ENCODE data around the gene IL1R1. TPM values are rescaled to one million over a fixed set of nuclear protein-coding genes. Genes with fewer than 3 reads are reported as not detected.

Gene IL1R1
- total and polyA plus RNA-seq, 2 of the 4 experiments (the other 2 are of a cell fraction), result 6.5 to 13.8 TPM

- no peak for ATAC-seq (ENCODE audit: low read depth)
- Histone ChIP-seq H2BK120ac (ENCODE audit: low read depth, low read length) (no peak overlapping the region), H3K79me1 (ENCODE audit: low read depth in 1 of 2, low read length in 2 of 2) (no peaks in the 10 kb centered on the region), H4K8ac (ENCODE audit: low read depth in 2 of 2, low read length in 2 of 2) (no peak overlapping the region), H3K4me1 (ENCODE audit: control insufficient read depth, insufficient read depth, low read length) (no peaks in the 10 kb centered on the region), H2BK20ac (ENCODE audit: low read depth, low read length) (no peak overlapping the region), H3K23ac (ENCODE audit: low read depth, low read length) (no peak overlapping the region), H2AK9ac (replicated peaks; ENCODE audit: low read depth, low read length, poor library complexity) (no peak overlapping the region), H3K27me3 (ENCODE audit: control insufficient read depth, insufficient read depth, low read length) (no peaks in the 10 kb centered on the region), H2BK15ac (ENCODE audit: low read depth, low read length) (no peak overlapping the region), H2BK5ac (ENCODE audit: low read depth, low read length, poor library complexity, severe bottlenecking) (no peak overlapping the region), H4K20me1 (ENCODE audit: insufficient read depth, low read length) (no peaks in the 10 kb centered on the region), H3K4ac (ENCODE audit: low read depth, low read length) (no peak overlapping the region), H3K27ac (ENCODE audit: insufficient read depth, low read length) (no peak overlapping the region), H2AK5ac (ENCODE audit: low read depth, low read length) (no peak overlapping the region), H3K14ac (replicated peaks; ENCODE audit: low read depth, low read length) (no peak overlapping the region), H3K4me3 (ENCODE audit: insufficient read depth, low read depth, low read length) (no peak overlapping the region), H3K9ac (ENCODE audit: low read depth, low read length) (no peak overlapping the region), H4K5ac (ENCODE audit: low read depth, low read length) (no peak overlapping the region), H3K4me2 (ENCODE audit: low read depth, low read length) (no peak overlapping the region), H3K9me3 (ENCODE audit: control insufficient read depth, insufficient read depth, low read length) (no peaks in the 10 kb centered on the region), H2AFZ (replicated peaks; ENCODE audit: low read length, poor library complexity) (no peak overlapping the region), H3K18ac (ENCODE audit: low read depth, low read length) (no peak overlapping the region), H4K91ac (ENCODE audit: insufficient read depth, low read depth, low read length) (no peak overlapping the region), H3K56ac (ENCODE audit: extremely low read depth, insufficient read depth, low read length) (no peak overlapping the region), H3K36me3 (ENCODE audit: control insufficient read depth, insufficient read depth, low read length) (peaks cover 42% of the 10 kb centered on the region), H3K9me1 (ENCODE audit: insufficient read depth, low read length) (no peaks in the 10 kb centered on the region)
- 100% methylated on average over 3 of the region's 7 CpGs; no CpG with 5 or more reads in 1 of the 2 experiments for WGBS, 2 experiments (ENCODE audit: extremely low coverage in 2 of 2, insufficient read length in 1 of 2)
- POLR2A ChIA-PET (ENCODE audit: unreplicated experiment), result no interaction called here
- TF ChIP-seq RCOR1 (IDR thresholded peaks at IDR 0.05; ENCODE audit: insufficient replicate concordance, low read length) (no peak), CHD1 (IDR thresholded peaks at IDR 0.05; ENCODE audit: low read depth, low read length) (no peak), BHLHE40 (IDR thresholded peaks at IDR 0.05; ENCODE audit: low read depth, low read length) (no peak), FOS (IDR thresholded peaks at IDR 0.05; ENCODE audit: low read depth, low read length) (no peak), MXI1 (IDR thresholded peaks at IDR 0.05; ENCODE audit: borderline replicate concordance, low read depth, low read length) (no peak), USF2 (IDR thresholded peaks at IDR 0.05; ENCODE audit: low read depth, low read length) (no peak), RFX5 (IDR thresholded peaks at IDR 0.05; ENCODE audit: low read depth, low read length) (no peak)
- dilution Hi-C loops (cut with HindIII; ENCODE audit: low sequenced_read_pairs, unreplicated experiment) (no loop called here), in situ Hi-C loops (cut with MboI; ENCODE audit: low sequenced_read_pairs) (loop anchor here (10.0 kb wide), 2 partner anchors 267 to 293 kb away; no protein-coding TSS in a partner anchor), intact Hi-C loops (cut with micrococcal nuclease) (no loop called here)
- no peak for DNase-seq
- no TSS peak for BruUV-seq (replicated peaks)
- CTCF ChIA-PET, result no interaction called here
These were observed 35.4 kb downstream of the IL1R1 start for GRCh38 chr2:102177814-102178478.

All from IMR-90 (cell line).